Measurements from ENCODE around the gene CHPF2.

Gene CHPF2

GRCh38 chr7:151204383-151205032, 27.8 kb upstream of the CHPF2 start:
- DNase-seq (ENCODE audit: low spot score) = no peak

GRCh38 chr7:151205730-151206129, 26.6 kb upstream of the CHPF2 start:
- no peak for DNase-seq (ENCODE audit: low spot score)

GRCh38 chr7:151206914-151207313, 25.4 kb upstream of the CHPF2 start:
- DNase-seq (ENCODE audit: low spot score) = no peak

- DNase-seq (ENCODE audit: low spot score) = no peak
Observed at GRCh38 chr7:151207315-151207714, 25.0 kb upstream of the CHPF2 start.

GRCh38 chr7:151207804-151208203, 24.5 kb upstream of the CHPF2 start:
- no peak for DNase-seq (ENCODE audit: low spot score)

- no peak for DNase-seq (ENCODE audit: low spot score)
Observed at GRCh38 chr7:151208253-151208862, 23.9 kb upstream of the CHPF2 start.

GRCh38 chr7:151209588-151209987, 22.7 kb upstream of the CHPF2 start:
- DNase-seq (ENCODE audit: low spot score) = no peak

GRCh38 chr7:151210087-151210854, 22.0 kb upstream of the CHPF2 start, which contains the start of gene H2BK1:
Gene H2BK1 (minus strand): TSS chr7:151210488. CDS start chr7:151210318, 170 bp downstream.
- peak; percentile 5 for DNase-seq (ENCODE audit: low spot score)

GRCh38 chr7:151211155-151211772, 21.0 kb upstream of the CHPF2 start:
- no peak for DNase-seq (ENCODE audit: low spot score)

GRCh38 chr7:151212626-151213025, 19.7 kb upstream of the CHPF2 start:
- no peak for DNase-seq (ENCODE audit: low spot score)

- DNase-seq (ENCODE audit: low spot score) = no peak
Observed at GRCh38 chr7:151213826-151214225, 18.5 kb upstream of the CHPF2 start.

- no peak for DNase-seq (ENCODE audit: low spot score)
Observed at GRCh38 chr7:151215396-151215795, 16.9 kb upstream of the CHPF2 start.

GRCh38 chr7:151218170-151218569, 14.1 kb upstream of the CHPF2 start:
- DNase-seq (ENCODE audit: low spot score) = no peak

- no peak for DNase-seq (ENCODE audit: low spot score)
Observed at GRCh38 chr7:151223728-151224127, 8.6 kb upstream of the CHPF2 start.

- no peak for DNase-seq (ENCODE audit: low spot score)
Observed at GRCh38 chr7:151225948-151226510, 6.3 kb upstream of the CHPF2 start.

GRCh38 chr7:151226560-151226874, 5.8 kb upstream of the CHPF2 start:
- DNase-seq (ENCODE audit: low spot score) = no peak

- DNase-seq (ENCODE audit: low spot score) = peak; percentile 98
Observed at GRCh38 chr7:151226875-151227782, 5.2 kb upstream of the CHPF2 start, which contains the start of gene ABCF2. Gene ABCF2 (minus strand): TSS chr7:151227205. CDS start chr7:151226458, 747 bp downstream.

- no peak for DNase-seq (ENCODE audit: low spot score)
Observed at GRCh38 chr7:151228024-151228866, 4.0 kb upstream of the CHPF2 start.

GRCh38 chr7:151229249-151229648, 3.0 kb upstream of the CHPF2 start:
- DNase-seq (ENCODE audit: low spot score) = no peak

- DNase-seq (ENCODE audit: low spot score) = no peak
Observed at GRCh38 chr7:151231080-151231479, 1.2 kb upstream of the CHPF2 start.

All from AG08396 (cell line).